Rectal smooth muscle tissue (tissue), 1 donor: ENCODE results near the gene ARFGAP1.

Experiments used
- H3K27ac ChIP-seq: one replicate; pipeline ENCODE4 v1.7.0; 2013; ENCODE audit warnings: low read depth, low read length, inconsistent platforms
- H3K27me3 ChIP-seq: one replicate; pipeline ENCODE4 v1.7.0; 2013; ENCODE audit warnings: low read length; ENCODE audit not compliant: control insufficient read depth, insufficient read depth
- H3K36me3 ChIP-seq: one replicate; pipeline ENCODE4 v1.7.0; 2013; ENCODE audit warnings: low read length; ENCODE audit not compliant: control insufficient read depth, insufficient read depth
- H3K4me1 ChIP-seq: one replicate; pipeline ENCODE4 v1.7.0; 2013; ENCODE audit warnings: low read length; ENCODE audit not compliant: control insufficient read depth, insufficient read depth
- H3K4me3 ChIP-seq: one replicate; pipeline ENCODE4 v1.7.0; 2013; ENCODE audit warnings: low read length
- H3K9ac ChIP-seq: one replicate; pipeline ENCODE4 v1.7.0; 2013; ENCODE audit warnings: low read length

ARFGAP1 gene

DNA sequence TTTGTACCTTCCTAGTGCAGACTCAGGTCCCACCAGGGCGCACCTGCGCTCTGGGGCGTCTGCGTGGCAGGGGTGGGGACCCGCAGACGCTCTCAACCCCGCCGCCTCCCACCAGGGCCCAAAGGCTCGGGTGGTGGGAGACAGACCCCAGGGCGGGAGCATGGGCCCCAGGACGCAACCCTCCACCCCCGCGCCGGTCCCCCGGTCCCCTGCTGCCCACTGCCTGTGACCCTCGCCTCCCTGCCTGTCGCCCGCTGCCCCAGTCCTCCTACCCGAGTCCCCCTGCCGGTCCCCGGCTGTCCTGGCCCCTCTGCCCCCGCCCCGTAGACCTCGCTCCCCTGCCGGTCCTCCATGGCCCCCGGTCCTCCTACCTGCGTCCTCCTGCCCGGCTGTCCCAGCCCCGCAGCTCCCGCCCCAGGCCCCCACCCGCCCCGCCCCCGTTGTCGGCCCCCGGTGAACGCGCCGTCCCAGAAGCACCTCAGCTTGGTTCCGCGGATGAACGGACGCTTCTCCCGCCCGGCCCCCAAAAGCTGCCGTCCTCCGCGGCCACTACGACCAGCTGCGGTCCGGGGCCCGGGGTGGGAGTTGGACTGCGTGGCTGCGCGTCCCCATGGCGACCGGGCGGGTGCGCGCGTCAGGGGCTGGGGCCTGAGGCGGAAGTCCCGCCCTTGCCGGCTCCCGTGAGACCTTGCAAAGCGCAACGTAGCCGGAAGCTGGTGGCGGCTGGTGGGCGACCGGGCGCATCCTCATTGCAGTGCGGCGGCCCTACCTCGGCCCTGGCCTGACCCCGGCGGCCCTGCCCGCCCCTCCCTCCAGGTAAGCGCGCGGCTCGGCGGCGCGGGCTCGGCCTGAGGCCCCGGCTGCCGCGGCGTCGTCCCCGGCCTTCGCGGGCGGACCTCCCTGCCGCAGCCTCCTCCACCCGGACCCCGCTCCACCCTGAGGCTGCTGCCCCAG is at the start of gene ARFGAP1:
Gene ARFGAP1, plus strand, starts transcription at position 709 of the 954 bp plus-strand sequence. CDS start 2,768 bp downstream, outside the sequence.
- no peaks in the 10 kb centered on the region for H3K27me3 ChIP-seq
- peaks cover 8% of the 10 kb centered on the region for H3K4me1 ChIP-seq
- H3K9ac ChIP-seq, result peak within 1 kb of the TSS; percentile 66
- H3K36me3 ChIP-seq, result peaks cover 11% of the 10 kb centered on the region
- peak within 1 kb of the TSS; percentile 85 for H3K4me3 ChIP-seq
- peak within 1 kb of the TSS; percentile 61 for H3K27ac ChIP-seq

DNA sequence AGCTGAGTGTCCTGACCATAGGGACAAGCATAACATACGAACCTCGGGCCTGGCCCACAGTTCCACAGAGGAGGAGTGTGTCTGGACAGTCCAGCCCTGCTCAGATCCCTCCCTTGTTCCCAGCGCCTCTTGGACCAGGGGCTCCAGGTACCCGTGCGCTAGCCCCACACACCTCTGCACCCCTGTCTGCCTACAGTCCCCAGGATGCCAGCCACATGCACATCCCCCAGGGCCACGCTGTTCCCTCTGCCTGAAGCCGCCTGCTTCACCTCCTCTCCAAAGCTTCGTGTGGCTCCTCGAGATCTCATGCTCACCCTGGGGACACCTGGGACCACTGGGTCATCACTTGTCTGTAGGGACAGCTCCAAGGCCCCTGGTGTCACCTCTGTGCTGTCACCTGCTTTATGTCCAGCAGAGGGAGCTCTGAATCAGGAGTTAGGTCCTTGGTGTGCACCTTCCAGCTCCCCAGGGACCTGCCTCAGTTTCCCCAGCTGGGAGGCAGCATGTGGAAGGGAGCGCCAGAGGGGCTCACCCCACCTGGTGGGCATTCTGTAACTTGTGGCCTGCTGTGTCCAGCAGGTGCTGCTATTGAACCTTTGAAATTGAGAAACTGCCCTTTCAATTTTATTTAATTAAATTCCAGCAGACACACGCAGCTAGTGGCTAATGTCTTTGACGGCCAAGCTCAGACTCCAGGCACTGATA is 49.3 kb upstream of the ARFGAP1 start:
- Histone ChIP-seq H3K4me3 (no peak overlapping the region), H3K4me1 (peaks cover 2% of the 10 kb centered on the region), H3K9ac (no peak overlapping the region), H3K27ac (no peak overlapping the region), H3K36me3 (no peaks in the 10 kb centered on the region), H3K27me3 (no peaks in the 10 kb centered on the region)

DNA sequence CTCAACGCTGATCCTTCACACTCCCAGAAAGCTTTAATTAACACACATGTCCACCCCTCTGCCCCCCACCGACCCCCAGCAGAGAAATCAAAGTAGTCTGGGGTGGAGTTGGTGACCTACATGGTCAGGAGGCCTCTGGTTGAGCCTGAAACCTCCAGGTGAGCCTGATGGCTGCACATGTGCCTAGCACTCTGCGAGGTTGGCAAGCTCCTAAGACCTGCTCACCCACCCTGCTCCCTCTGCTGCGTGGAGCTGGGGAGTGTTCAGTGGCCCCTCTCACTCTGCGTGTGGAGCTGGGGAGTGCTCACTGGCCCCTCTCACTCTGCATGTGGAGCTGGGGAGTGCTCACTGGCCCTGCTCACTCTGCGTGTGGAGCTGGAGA is 48.8 kb upstream of the ARFGAP1 start:
- Histone ChIP-seq H3K27ac (no peak overlapping the region), H3K36me3 (no peaks in the 10 kb centered on the region), H3K27me3 (no peaks in the 10 kb centered on the region), H3K4me3 (no peak overlapping the region), H3K9ac (no peak overlapping the region), H3K4me1 (peaks cover 2% of the 10 kb centered on the region)

DNA sequence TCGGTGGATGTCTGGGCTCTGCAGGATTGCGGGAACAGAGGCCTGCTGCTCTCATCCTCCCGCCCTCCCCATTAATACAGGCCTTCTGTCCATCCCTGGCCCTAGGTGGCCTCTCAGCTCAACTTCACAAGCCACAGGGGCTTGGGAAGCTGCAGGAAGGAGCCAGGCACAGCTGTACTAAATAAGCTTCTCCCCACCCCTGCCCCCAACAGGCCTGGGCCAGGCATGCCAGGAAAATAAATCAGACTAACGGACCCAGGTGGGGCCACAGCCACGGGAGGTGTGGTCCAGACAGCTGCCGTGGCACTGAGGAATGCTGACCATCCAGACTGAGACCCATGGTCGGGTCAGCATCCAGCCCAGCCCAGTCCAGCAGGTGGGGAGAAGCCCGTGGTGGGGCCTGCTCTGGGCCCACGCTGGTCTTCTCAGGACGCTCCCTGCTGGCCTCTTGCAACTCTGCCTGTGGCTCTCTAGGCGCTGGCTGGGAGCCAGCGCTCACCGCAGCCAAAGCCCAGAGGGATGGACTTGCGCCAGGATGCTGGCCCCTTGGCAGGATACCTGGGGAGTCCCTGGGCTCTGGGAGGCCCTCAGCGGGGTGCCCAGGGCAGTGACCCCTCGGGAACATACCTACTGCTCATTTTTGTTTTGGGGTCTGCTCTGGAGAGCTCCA is 48.1 kb upstream of the ARFGAP1 start:
- no peaks in the 10 kb centered on the region for H3K27me3 ChIP-seq
- H3K9ac ChIP-seq, result no peak overlapping the region
- no peaks in the 10 kb centered on the region for H3K36me3 ChIP-seq
- H3K27ac ChIP-seq, result no peak overlapping the region
- H3K4me1 ChIP-seq, result peaks cover 2% of the 10 kb centered on the region
- H3K4me3 ChIP-seq, result no peak overlapping the region

DNA sequence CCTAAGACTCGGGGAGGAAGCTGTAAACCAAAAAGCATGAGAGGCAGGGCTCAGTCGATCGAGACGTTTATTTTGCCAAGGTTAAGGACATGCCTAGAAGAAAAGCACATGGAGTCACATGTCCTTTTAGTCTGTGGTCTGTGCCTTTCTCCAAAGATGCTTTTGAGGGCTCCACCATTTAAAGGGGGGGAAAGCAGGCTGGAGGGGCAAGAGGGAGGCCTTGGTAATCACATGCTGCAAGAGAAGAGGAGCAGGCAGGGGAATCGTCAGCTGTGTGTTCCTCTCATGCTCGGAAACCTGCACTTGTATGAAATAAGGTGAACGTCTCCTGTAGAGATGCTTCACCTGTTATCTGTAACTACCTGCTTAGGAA is 47.5 kb upstream of the ARFGAP1 start:
- H3K27ac ChIP-seq, result no peak overlapping the region
- H3K4me1 ChIP-seq, result peaks cover 2% of the 10 kb centered on the region
- no peaks in the 10 kb centered on the region for H3K27me3 ChIP-seq
- H3K9ac ChIP-seq, result no peak overlapping the region
- H3K36me3 ChIP-seq, result no peaks in the 10 kb centered on the region
- H3K4me3 ChIP-seq, result no peak overlapping the region

DNA sequence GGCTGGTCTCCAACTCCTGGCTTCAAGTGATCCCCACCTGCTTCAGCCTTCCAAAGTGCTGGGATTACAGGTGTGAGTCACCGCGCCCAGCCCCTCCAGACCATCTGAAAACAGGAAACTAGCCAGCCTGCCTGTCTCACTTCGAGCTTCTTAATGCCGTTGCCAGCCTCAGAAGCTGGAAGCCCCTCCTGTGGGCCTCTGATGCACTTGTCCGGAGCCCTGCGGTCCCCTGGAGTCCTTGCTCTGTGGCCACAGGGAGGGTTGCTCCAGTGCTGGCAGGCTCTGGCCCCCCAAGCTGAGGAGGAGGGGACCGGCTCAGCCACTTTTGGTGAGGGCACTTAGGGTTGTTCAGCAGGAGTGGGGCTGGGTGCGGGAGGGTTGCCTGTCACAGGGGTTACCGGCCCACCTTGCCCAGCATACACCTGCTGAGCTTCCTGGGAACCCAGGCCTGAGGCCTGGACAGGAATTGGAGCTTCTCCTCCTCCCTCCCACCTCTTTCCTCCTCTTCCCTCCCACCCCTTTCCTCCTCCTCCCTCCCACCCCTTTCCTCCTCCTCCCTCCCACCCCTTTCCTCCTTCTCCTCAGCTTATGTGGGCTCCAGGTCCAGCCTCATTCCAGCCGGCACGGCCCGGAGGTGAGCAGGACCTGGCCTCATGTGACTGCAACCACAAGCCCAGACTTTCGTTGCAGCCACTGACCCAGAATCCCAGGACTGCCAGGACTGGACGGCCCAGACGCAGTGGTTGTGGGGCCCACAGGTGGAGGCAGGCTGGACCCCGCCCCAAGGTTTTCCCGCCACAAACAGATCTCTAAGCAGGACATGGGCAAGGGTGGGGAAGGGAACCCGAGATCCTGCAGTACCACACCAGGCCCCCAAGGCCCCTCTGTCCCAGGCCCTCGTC is 46.3 kb upstream of the ARFGAP1 start:
- no peaks in the 10 kb centered on the region for H3K27me3 ChIP-seq
- H3K9ac ChIP-seq, result no peak overlapping the region
- H3K4me3 ChIP-seq, result no peak overlapping the region
- no peaks in the 10 kb centered on the region for H3K36me3 ChIP-seq
- peaks cover 2% of the 10 kb centered on the region for H3K4me1 ChIP-seq
- H3K27ac ChIP-seq, result no peak overlapping the region

DNA sequence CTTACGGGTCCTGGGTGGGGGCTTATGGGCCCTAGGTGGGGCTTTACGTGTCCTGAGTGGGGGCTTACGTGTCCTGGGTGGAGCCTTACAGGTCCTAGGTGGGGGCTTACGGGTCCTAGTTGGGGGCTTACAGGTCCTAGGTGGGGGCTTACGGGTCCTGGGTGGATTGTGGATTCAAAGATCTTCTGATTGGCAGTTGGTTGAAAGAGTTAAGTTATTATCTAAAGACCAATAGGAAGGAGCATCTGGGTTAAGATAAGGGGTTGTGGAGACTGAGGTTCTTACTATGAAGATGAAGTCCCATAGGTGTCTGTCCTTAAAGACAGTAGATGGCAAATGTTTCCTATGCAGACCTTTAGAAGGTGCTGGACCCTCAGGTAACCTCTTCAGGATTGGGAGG is 45.4 kb upstream of the ARFGAP1 start:
- Histone ChIP-seq H3K36me3 (no peaks in the 10 kb centered on the region), H3K27ac (no peak overlapping the region), H3K9ac (no peak overlapping the region), H3K27me3 (no peaks in the 10 kb centered on the region), H3K4me1 (peaks cover 2% of the 10 kb centered on the region), H3K4me3 (no peak overlapping the region)

DNA sequence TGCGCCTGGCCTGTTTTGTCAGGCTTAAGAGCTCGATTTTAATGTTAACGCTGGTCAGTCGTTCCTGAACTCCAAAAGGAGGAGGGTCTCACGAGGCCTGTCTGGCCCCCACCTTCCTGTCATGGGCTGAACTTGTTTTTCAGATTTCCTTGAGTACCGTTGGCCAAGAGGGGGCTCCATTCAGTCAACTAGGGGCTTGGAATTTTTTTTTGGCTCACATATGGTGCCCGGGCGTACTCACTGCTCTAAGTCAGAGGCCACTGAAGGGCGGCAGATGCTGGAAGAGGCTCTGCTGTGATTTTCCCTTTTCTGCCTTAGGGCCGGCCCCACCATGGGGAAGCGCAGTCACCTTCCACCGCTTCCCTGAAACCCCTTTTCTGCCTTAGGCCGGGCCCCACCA is 43.8 kb upstream of the ARFGAP1 start:
- no peak overlapping the region for H3K4me3 ChIP-seq
- H3K4me1 ChIP-seq, result peaks cover 2% of the 10 kb centered on the region
- no peaks in the 10 kb centered on the region for H3K36me3 ChIP-seq
- no peak overlapping the region for H3K27ac ChIP-seq
- no peaks in the 10 kb centered on the region for H3K27me3 ChIP-seq
- no peak overlapping the region for H3K9ac ChIP-seq

DNA sequence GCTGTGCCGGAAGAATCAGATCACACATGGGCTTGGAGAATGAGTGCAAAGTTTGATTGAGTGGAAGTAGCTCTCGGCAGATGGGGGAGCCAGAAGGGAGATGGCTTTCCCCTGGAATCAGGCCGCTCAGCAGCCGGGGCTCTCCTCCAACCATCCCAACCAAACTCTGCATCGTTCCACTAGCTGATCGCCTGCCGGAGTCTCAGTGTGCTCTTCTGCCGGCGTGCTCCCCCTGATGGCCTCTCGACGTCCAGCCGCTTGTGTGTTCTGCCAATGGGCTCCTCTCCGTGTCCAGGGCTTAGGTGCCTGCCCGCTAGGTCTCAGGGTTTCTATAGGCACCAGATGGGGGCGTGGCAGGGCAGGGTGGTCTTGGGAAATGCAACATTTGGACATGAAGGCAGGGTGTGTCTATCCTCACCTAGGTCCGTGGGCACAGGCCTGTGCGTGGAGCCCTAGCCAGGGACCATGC is 41.8 kb upstream of the ARFGAP1 start:
- no peak overlapping the region for H3K4me3 ChIP-seq
- no peak overlapping the region for H3K27ac ChIP-seq
- no peaks in the 10 kb centered on the region for H3K27me3 ChIP-seq
- H3K9ac ChIP-seq, result no peak overlapping the region
- H3K36me3 ChIP-seq, result no peaks in the 10 kb centered on the region
- no peaks in the 10 kb centered on the region for H3K4me1 ChIP-seq

DNA sequence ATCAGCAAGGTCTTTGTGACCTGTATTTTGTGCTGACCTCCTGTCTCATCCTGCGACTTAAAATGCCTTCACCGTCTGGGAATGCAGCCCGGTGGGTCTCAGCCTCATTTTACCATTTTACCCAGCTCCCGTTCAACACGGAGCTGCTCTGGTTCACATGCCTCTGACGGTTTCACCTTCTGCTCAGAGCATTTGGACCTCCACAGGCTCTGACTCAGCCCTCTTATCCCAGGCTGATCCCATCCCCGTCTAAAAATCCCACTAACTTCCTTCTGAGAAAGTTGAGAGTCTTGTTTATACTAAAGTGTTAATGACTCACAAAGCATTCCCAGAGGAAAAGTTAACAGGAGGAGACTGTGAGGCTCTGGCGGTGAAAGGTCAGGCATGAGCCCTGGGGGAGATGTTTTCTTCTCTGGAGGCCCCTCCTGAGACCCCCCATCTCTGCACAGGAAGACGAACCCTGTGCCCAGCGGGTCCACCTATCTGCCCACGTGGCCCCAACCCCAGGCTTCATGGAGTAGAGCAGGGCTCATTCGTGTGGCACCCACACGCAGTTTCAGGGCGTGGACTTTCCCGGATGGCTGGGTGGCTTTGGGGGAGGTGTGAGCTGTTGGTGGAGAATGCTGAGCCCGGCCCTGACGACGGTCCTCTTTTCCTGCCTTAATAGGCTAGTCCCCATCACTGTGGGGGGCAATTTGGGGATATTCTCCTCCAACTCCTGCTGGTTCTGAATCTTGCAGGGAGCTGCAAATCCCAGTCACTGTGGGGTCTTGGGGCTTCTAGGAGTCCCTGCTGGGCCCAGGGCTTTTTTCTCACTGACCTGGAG is 40.2 kb upstream of the ARFGAP1 start:
- Histone ChIP-seq H3K36me3 (no peaks in the 10 kb centered on the region), H3K4me3 (no peak overlapping the region), H3K4me1 (no peaks in the 10 kb centered on the region), H3K27me3 (no peaks in the 10 kb centered on the region), H3K27ac (no peak overlapping the region), H3K9ac (no peak overlapping the region)

DNA sequence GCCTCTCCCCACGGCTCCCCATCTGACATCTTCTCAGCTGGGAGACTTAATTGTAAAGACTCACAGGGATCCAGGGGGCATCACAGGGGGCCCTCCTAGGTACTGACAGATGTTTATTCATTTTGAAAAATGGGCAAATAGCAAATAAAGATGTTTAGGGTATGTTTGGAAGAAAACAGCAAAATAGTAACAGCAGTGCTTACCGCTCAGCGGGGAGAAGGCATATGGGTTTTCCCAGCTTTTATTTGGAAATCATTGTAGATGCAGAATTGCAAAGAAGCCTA is 39.6 kb upstream of the ARFGAP1 start:
- no peaks in the 10 kb centered on the region for H3K27me3 ChIP-seq

More for the DNA sequence above, 39.6 kb upstream of the ARFGAP1 start:
- H3K27ac ChIP-seq, result no peak overlapping the region
- no peak overlapping the region for H3K9ac ChIP-seq
- no peaks in the 10 kb centered on the region for H3K4me1 ChIP-seq
- no peak overlapping the region for H3K4me3 ChIP-seq
- no peaks in the 10 kb centered on the region for H3K36me3 ChIP-seq
